ENCODE results near the gene RNU1-4. TPM values are rescaled to one million over a fixed set of nuclear protein-coding genes. Genes with fewer than 3 reads are reported as not detected.
A peak's percentile ranks its signal among the peaks of the same experiment; 100 is the strongest.
"Not testable (repeated sequence)": the region's sequence is repeated elsewhere in the genome, so short reads cannot be mapped to it uniquely, and the experiment has no call there.

Gene RNU1-4
- polyA plus RNA-seq, 3 donors = not detected

GRCh38 chr1:16764820-16765655 is 24.7 kb downstream of the RNU1-4 start:
- peak; percentile 73 for DNase-seq

GRCh38 chr1:16765731-16766605 is 25.7 kb downstream of the RNU1-4 start:
- not testable (repeated sequence) for DNase-seq

DNA sequence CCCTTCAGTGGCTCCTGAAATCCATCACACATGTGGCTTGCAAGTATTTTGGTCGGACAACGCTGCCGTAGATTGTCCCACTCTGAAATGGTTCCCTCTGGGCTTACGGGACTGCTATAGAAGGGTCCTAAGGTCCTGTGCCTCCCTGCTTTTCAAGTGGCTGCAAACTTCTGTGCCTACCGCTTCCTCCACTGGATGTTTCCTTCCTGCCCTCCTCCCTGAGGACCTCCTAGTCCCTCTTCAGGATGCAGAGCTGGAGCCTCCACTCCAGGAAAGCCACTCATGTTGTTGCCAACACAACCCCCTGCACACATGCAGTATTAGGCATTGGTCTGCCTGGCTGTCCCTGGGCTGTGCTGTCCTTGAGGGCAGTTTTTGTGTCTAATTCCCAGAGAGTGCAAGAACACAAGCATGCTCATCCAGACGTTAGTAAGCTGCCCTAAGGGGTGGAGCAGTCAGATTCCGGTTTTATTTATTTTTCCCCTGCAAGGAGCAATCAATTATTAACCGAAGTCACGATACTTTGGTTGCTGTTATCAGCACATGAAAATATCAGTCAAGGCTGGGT is 26.5 kb downstream of the RNU1-4 start:
- DNase-seq = not testable (repeated sequence)

- not testable (repeated sequence) for DNase-seq
These were observed 29.9 kb downstream of the RNU1-4 start for GRCh38 chr1:16770139-16770759.

DNA sequence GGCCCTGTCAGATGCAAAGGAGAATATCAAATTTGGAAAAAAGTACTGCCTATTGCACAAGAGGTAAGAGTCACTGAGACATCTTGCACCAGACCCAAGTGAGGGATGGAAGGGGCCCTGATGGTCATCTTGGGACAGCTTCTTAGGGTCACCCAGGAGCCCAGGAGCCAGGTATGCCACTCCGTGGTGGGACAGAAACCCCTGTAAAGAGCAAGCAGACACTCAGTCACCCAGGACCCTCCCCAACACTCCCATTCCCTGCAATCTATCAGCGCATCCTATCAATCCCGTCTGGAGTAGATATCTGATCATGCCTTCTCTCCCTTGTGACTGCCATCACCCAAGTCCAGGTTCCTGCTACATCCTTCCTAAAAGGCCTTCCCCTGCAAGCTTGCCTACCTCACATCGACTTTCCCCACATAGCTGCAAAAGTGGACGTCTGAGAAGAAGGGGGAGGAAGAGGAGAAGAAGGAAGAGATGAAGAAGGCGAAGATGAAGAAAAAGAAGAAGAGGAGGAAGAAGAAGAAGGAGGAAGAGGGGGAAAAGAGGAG is 30.7 kb downstream of the RNU1-4 start:
- DNase-seq = not testable (repeated sequence)

DNA sequence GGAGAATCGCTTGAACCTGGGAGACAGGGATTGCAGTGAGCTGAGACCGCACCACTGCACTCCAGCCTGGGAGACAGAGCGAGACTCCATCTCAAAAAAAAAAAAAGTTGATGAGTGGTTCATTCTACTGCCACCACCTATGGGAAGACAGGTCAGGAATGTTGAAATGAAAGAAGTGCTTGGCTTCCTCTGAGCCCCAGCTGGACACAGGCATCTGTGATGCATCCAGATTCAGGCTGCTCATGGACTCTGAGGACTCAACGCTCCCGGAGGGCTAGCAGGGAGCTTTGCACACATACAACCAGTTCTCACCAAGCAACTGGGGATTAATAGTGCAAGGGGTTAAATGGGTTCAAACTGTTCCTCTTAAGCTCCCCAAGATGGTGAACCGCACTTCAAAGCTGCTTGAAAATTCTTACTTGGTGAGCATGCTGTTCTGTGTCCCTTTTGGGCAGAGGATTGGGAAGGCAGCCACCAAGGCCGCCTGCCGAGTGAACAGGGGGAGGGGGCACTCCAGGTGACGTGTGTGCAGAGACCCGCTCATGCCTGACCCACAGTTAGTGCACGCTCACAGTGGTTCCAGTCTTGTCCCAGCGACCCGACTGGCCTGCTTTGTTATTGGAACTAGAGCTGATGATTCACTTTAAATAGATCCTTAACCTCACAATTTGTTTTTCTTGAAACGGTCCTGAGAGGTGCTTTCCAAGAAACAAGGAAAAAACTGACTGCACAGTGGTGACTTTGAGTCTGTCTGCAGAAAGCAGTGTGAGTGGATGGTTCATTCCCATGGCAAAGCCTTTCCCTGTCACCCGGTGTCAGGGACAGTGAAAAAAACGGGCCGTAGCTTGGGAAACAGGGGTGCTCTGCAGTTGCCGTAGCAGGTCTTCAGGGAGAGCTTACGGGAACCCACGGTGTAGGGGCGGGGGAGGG is 32.2 kb downstream of the RNU1-4 start:
- not testable (repeated sequence) for DNase-seq

- DNase-seq = not testable (repeated sequence)
These were observed 32.9 kb downstream of the RNU1-4 start for GRCh38 chr1:16773205-16773596.

GRCh38 chr1:16773723-16774122 is 33.4 kb downstream of the RNU1-4 start:
- not testable (repeated sequence) for DNase-seq

DNA sequence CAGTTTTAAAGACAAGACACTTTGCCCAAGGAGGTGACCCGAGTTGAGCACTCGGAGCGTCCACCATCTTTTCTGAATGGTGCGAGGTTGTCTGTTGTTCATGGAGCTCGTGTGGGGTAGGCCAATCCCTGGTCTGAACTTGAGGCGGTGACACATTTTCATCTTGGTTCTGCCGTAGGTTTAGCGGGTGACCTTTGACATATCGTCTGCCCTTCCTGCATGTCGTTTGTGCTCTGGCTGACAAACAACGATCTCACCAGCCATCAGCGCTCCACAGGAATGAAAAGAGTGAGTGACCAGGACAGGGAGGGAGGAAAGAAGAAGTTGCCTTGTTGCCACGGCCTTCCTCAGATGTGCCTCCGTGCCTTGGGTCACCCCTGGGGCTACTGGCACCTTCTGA is 34.5 kb downstream of the RNU1-4 start:
- not testable (repeated sequence) for DNase-seq

- not testable (repeated sequence) for DNase-seq
These were observed 35.0 kb downstream of the RNU1-4 start for GRCh38 chr1:16775290-16775689.

DNA sequence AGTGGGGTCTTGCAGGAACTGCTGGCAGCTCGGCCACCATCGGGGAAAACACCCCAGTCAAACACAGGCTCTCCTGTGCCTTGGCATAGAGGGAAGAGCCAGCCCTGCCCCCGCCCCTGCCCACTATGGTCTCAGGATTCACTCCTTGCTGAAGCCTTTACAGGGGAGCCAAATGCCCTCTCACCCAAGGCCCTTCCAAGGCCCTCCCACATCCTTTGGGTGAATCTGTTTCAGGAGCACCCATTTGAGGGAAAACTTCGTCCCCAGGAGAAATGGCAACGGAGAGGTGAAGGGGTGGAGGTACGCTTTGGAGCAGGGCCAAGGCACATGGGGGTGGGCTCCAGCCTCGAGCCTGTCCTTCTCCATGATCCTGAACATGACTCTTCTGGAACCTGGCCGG is 35.9 kb downstream of the RNU1-4 start:
- DNase-seq = not testable (repeated sequence)

DNA sequence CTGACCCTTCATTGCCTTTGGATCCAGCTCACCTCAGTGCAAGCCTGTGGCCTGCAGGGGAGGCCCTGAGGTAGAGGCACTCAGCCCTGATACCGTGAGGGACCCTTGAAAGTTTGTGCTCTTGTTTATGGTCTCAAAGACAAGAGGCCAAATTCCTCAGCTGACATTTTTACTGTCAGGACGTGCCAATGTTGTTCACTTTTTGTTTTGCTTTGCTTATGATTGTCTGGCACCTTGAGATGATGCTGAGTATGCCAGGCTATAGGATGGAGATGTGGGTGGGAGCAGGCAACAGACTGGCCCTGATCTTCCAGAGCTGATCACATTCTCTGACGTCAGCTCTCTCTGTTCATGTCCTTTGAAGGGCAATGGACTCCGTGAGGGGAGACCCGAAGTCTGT is 36.5 kb downstream of the RNU1-4 start:
- DNase-seq = not testable (repeated sequence)

DNA sequence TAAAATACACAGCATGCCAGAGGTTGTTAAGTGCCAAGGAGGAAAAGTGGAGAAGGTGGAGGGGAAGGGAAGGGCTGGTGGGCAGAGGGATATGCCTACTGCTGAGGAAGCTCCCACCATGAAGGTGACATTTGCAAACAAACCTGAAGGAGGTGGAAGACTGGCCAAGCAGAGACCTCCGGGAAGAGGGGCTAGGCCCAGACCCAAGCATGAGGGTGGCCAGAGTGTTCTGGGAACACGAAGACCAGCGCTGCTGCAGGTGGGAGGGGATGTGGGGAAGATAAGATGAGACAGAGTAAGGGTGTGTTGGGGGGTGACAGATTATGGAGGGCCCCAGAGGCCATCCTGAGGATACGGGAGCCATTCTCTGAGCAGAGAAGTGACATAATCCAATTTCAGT is 37.5 kb downstream of the RNU1-4 start:
- DNase-seq = not testable (repeated sequence)

DNA sequence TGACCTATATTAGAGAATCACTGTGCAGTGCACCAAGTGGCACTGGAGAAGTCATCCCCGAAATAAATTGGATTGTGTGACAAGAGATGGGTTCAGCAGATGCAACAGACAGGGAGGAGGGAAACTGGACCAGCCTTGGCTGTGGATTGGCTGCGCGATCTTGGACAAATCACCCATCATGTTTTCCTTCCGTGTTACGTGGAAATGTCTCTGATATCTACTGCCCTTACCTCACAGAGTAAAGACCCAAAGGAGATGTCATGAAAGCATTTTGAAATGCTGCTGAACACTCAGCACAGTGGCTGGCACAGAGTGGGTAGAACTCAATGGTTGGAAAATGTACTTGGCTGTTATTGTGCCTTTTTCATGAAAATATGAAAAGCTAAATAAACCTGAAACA is 39.2 kb downstream of the RNU1-4 start:
- not testable (repeated sequence) for DNase-seq

DNA sequence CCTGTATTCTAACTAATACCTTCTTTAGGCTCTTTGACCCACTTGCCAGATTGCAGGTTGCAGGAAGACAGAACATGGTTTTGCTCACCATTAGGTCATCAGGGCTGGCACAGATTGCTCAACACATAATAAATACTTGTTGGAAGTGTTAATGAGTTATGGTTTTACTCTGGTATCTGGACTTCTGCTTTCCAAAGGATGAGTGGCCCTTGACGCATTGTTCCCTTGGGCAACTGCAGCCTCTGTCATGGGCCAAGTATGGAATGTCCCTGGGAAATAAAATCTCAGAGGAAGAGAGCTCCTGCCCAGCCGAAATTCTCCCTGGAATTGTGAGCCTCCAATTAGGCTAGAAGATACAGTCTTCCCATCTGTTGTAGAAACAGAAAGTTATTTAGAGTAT is 40.7 kb downstream of the RNU1-4 start:
- DNase-seq = not testable (repeated sequence)

DNA sequence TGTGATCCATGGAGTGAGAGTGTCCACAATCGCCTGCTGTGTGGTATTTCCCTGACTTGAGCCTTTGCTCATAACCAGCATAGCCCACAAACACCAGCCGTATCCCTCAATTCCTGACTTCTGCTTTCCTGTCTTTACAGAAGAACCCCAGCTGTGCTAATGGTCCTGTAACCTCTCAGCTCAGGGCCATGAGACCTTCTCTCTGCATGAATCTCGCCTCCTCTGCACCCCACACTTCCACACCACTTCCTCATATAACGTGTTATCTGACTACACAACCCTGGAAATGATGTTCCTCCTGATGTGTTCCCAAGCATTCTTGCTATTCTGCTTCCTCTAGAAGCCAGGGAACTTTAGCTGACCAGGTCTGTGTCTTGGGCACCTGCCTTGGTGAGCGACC is 41.3 kb downstream of the RNU1-4 start:
- not testable (repeated sequence) for DNase-seq

- DNase-seq = not testable (repeated sequence)
These were observed 44.6 kb downstream of the RNU1-4 start for GRCh38 chr1:16784955-16785354.

GRCh38 chr1:16786362-16786761 is 46.0 kb downstream of the RNU1-4 start:
- DNase-seq = not testable (repeated sequence)

- not testable (repeated sequence) for DNase-seq
These were observed 46.9 kb downstream of the RNU1-4 start for GRCh38 chr1:16787175-16787574.

- not testable (repeated sequence) for DNase-seq
These were observed 47.4 kb downstream of the RNU1-4 start for GRCh38 chr1:16787711-16788110.
